RPMI8226 (cell line): ENCODE measurements around the gene PPBP.

Source experiments
- DNase-seq: peaks from one replicate; pipeline ENCODE4 v3.0.0-alpha.2; 2015

Gene PPBP, protein sequence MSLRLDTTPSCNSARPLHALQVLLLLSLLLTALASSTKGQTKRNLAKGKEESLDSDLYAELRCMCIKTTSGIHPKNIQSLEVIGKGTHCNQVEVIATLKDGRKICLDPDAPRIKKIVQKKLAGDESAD

DNA sequence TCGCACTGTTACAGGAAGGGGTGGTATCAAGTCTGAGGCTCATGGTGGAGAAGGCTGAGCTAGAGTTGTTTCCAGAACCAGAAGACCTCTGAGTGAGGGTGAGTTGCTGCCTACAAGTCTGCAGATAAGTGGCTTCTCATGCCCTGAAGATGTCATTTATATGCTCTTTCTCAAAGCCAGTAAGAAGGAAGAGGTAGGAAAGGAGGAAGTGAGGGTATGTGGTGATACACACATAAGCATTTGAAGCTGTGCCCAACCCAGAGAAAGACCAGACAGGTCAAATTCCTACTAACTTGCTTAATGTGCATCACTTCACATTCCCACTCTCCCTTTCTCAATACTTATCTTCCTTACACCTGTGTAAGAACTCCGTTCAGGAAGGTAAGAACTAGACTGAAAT lies at the start of gene PPBP:
TSS of gene PPBP (minus strand) at position 130 of the 400 bp plus-strand sequence. CDS start at position 43, 87 bp downstream.
- DNase-seq: no peak

DNA sequence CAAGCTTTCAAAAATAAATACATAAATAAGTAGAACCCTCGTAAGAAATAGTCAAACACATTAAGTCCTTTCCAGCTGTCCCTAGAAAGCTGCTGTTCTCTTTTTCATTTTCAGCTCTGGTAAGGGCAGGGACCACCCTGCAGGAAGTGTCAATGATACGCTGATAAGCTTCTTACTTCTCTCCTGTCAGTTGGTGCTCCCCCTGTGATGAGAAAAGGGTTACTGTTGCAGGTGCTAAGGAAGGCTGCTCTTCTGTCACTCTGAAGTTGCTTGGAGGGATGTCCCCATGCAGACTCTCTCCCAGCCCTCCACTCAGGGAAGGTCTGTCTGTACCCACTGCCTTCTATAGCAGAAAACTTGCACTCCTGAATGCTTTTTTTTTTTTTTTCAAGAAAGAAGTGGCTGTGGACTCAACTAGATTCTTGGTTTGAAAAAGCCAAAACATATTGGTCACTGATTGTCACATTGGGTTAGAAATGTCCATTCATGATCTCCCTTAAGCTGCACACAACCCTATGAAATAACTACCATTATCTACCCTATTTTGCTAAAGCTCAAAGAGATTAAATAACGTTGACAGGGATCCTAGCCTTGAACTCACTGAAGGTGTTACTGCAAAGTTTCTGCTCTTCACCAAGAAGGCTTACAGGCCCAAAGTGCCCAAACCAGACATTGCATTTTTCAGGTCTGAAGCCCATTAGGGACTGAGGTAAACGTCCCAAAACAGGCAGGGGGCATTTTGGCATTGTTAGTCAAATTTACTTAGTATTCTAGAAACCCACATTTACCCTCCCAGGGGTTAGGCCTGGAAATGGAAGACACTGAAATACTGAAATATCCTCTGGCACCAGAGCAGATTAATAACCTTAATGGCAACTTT lies 49.3 kb upstream of the PPBP start:
- DNase-seq: no peak

DNA sequence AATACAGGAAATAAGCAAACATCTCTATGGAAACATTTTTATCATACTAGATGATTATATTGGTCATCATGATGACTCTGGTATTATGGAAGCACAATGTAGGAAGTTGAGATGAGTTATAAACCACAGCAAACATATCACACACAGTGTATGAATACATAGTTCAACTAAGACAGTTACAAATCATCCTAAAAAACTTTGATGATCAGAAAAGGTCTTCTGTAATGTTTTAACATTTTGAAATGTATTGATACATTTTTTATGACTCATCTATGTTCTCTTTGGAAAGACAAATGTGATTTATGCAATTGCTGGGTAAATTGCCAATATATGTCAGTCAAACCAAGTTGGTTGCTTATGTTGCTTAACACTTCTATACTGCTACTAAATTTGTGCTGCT lies 45.7 kb upstream of the PPBP start:
- no peak for DNase-seq

DNA sequence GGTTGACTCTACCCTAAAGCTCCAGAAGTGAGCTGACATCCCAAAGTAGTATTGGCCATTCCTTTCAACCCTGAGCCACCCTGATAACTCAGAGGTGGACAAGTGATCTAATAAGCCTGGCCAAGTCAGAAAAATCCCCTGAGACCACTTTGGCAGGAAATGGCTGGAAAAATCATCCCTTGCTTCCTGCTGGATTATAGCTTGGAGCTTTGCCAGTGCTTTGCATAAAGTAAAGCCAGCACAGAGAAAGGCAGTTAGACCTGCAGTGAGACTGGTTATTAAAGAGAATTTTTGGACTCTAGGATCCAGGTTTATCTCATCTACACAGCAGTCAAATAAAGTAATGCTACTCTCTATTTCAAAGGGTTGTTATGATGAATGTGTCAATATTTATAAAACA lies 44.1 kb upstream of the PPBP start:
- DNase-seq: no peak

DNA sequence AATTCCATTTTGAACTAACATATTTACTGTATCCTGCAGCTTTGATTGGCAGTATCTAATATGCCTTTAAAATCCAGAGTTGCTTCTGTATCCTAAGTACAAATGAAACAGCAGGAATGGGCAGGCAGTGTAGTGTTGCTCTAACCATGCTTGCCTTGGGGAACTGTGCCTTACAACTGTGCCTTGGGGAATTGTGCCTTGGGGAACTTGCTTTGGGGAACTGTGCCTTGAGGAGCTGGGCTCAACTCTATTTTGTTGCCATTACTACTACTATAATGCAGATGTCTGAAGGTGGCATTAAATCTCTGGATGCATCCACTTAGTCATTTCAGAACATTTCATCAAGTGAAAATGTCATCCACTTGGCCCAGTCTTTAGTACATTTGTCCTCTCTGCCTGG lies 43.6 kb upstream of the PPBP start:
- no peak for DNase-seq

DNA sequence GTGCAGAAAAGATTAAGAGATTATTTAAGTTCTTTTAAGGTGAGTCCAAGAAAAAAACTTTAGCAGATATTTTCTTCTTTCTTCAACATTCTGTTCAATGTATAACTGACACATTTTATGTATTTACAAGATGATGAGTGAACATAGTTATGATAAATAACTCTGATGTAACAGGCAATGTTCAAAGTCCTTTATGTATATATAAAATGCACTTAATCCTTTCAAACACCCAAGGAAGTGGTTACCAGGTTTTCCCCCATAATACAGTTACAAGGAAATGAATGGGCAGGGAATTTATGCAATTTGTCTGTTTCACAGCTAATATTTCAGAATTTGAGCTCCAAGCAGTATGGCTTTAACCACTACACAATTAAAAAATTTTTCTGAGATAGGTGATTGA lies 42.3 kb upstream of the PPBP start:
- DNase-seq: no peak

DNA sequence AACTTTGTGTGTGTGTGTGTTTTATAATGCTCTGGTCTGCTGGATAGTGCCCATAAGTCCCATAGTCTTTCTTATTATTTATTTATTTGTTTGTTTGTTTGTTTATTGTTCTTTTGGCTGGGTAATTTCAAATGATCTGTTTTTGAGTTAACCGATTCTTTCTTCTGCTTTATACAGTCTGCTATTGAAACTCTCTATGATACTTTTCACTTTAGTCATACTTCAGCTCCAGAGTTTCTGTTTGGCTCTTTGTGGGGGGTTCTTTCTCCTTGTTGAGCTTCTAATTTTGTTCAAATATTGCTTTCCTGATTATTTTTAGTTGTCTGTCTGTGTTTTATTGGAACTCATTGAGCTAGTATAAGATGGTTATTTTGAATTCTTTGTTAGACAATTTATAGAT lies 40.5 kb upstream of the PPBP start:
- no peak for DNase-seq

DNA sequence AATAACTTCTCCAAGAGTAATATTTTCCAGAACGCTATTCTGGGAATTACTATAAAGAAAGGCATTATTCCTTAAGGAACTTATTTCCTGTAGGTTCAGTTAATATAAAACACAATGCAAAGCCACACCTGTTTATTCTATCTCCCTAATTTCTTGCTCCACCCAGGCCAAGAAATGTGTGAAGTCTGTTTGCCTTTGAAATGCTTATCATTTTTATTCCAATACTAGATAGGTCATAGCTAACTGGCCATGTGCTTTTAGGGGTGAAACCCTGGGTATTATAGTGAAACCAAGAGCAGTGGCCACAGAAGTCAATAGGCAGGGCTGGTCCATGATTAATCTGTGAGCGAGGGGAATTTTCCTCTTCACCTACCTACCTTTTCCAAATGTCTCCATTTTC lies 35.7 kb upstream of the PPBP start:
- no peak for DNase-seq

DNA sequence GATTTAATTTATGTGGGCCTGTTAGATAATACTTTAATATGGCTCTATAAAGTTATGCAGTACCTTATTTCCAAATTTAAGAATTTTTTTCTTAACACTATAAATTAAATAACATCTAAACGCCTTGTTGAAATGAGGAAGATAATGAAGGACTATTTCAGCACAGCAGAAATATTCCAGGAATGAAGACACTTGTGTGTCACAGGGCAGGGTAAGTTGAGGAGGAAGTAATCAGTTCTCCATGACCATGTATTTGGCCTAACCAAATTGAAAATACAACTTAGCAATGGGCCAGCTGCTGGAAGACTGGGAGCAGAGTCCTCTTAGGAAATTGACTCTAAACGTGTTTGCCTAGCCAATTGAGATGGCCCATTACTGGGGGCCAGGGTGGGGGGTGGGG lies 33.6 kb upstream of the PPBP start:
- no peak for DNase-seq

DNA sequence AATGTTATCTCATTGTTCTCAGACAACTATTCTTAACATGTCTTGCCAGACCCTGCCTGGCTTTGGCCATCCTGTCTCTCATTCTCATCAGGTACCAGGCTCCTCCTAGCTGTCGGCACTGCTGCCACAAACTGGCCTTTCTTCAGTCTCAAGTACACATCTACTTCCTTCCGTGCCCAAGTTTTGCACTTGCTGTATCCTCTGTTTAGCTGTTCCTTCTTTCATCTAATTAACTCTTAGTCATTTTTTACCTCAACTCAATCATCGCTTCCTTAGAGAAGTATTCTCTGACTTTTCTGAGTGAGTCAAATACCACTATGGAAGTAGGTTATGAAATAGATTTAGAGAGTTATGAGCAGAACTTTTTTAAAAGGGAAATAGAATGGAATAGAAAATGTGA lies 30.8 kb upstream of the PPBP start:
- DNase-seq: no peak

DNA sequence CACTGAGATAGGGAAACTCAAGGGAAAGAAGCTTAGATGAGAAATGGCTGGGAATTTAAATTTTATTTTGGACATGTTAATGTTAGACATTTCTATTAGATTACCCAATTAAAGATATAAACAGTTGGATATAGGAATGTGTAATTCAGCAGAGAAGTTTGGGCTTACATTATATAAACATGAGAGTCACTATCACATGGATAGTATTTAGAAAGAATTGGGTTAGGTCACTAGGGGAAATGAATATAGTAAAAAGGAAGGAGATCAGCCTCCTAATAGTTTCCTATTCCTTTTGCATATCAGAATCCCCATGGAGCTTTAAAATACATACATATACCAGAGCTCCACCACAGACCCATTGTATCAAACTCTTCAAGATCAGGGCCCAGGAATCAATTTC lies 30.1 kb upstream of the PPBP start:
- no peak for DNase-seq

DNA sequence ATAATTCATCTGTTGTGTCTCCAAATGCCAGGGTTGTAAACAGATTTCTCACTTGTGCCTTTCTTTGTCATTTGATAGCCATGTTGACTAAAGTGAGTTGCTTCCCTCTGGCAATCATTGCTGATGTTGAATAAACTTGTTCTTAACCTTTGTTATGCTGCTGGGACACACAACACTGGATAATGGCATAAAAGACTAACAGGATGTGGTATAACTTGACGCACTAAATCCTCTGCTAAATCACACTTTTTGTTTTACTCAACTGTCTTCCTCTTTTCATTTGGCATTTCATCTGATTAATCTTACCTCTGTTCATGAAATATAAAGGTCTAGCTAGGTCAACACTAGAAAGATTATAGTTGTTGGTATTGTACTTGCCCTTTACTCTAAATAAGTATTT lies 28.1 kb upstream of the PPBP start:
- DNase-seq: no peak

DNA sequence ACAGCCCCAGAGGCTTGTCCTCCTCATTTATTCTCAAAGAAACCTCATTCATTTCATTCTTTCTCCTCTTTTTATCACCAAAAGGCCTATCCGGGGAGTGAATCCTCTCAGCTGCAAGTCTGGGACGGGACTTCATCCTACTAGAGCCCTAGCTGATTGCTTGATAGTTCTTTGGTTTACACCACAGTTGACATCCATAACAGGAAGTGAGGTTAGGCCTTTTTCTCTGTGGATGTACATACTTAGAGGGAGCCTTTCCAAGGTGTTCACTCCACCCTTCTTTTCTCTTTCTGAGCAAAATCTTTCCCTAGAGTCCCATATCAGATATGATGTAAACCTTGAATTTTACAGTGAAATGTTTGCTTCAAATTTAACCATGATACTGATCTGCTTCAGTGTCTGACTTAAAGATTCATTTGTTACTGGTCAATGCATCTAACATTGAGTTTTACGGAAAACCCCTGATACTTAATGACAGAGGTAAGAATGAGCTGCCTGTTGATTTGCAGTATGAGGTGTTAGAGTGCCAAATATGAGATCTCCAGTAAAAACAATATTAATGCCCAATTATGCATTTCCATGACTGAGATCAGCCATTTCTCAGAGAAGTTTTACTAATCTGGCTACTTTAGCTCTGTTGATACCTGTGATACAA lies 27.3 kb upstream of the PPBP start:
- DNase-seq: no peak

DNA sequence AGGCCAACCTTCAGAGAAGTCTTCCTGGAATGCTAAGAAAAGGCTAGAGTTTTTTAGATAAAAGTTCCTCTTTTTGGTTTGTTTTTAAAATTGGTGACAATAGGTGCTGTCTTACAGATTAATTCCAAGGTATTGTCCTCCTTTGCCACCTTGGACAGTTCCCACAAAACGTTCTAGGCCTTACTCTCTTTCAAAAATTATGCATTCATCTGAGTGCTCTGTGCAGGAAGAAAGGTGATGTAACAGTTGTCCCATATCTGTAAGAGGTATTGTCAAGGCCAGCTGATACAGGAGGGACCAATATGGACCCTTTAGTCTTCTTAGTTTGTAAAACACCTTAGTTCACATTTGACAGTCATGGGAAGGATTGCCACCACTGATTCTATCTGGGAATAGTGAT lies 26.3 kb upstream of the PPBP start:
- no peak for DNase-seq

DNA sequence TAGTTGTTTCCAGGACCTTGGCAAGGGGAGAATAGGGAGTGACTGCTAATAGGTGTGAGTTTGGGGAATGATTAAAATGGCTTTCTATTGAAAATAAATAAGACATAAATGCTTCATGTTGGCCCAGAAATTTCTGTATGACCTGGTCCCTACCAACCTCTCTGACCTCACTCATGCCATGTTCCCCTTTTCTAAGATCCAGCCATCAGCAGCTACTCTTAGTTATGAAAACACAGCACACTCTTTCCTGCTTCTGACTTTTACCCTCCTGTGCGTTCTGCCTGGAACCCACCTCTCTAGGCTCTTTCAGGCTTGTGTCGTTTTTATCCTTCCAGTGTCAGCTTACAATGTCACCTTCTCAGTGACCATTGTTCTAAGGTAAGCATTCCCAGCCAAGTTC lies 25.3 kb upstream of the PPBP start:
- DNase-seq: no peak

DNA sequence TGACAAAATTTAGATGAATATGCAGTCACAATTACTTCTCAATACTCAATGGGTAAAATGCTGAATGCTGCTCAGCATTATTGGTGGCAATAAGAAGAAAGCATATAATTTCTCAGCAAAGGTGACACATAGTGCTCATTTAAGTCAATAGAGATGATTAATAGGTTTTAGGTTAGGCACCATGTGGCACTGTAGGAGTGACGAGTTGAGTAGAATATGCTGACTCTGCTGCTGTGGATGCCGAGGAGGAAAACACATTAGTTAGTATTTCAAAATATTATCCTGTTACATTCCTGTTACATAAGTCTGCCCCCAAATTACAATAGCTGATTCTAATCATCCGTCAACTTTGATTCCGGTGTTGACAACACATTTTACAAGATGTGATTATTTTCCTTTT lies 24.1 kb upstream of the PPBP start:
- DNase-seq: no peak

DNA sequence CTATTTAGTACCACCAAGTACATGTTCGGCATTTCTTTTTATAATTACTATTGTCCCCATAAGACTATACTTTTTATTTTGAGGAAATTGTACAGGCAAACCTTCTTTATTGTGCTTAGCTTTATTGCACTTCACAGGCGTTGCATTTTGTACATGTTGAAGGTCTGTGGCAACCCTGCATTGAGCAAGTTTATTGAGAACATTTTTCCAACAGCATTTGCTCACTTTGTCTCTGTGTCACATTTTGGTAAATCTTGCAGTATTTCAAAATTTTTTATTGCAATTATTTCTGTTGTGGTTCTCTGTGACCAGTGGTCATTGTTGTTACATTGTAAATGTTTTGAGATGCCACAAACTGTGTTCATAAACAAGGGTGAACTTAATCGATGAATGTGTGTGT lies 21.3 kb upstream of the PPBP start:
- DNase-seq: no peak

DNA sequence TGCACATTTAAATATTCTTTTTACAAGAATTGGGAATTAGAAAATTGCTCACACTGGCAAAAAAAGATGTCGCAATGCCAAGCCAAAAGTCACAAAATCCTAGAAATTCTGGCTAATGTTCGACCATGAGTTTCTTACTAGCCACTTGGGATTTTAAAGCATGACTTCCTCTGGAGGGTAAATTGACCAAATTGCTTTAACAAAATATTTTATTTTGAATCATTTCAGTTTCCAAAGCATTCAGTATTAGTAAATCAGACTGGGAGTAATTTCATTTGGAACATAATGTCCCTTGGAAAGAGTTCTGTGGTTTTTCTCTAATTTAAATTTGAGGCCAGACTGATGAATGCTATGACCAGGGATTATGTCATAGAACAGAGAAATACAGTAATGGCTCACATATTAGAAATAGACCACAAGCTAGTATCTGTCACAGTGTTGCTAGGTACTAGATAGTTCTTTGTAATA lies 18.1 kb upstream of the PPBP start:
- DNase-seq: no peak

DNA sequence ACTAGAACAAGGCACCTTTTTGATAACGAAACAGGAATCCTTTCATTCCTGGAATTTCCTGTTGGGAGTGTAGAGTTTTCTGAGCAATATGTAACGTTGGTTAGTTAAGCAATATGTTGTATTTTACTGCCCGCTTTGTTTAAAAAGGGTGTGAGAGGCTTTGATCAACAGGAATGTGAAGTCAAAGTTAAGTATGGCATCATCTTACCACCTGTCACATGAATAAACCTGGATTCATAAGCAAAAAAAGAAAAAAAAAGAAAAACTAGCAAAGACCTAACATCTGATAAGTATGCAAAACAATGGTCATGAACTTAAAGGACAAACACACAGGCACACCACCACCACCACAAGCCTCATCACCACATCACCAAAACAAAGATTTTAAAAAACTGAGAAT lies 17.5 kb upstream of the PPBP start:
- no peak for DNase-seq

DNA sequence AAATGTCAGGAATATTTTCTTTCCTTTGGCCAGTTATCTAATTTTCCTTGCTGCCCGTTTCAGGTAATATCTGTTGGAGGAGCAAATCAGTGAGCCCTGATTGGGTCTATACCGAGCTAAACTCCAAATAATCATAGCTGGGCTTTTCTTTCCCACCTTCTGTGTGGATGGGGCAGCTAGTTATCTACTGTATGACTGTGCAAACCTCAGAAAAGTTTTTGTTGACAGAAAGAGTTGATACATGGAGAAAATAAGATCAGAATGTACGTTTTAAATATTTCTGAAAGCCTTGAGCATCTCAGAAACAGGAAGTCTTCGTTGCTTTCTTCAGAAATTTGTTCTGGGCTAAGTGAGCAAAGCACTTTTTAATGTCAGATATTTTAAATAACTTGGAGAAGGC lies 16.7 kb upstream of the PPBP start:
- no peak for DNase-seq

DNA sequence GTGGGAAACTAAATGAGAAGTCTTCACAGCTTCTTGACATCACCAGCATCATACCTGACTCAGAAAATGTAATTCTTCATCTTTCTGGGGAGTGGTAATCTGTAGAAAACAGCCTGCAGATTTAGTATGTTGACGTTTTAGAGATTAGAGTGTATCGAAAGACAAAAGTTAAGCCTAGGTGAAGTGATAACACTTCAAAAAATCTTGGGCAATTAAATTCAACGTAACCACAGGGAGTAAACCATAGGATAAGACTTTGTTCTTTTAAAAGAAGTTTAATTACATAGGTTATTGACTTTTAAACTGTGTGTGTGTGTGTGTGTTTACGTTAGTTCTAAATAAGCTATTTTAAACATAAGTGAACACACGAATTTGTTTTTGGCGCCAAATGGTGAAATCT lies 12.3 kb upstream of the PPBP start:
- no peak for DNase-seq

DNA sequence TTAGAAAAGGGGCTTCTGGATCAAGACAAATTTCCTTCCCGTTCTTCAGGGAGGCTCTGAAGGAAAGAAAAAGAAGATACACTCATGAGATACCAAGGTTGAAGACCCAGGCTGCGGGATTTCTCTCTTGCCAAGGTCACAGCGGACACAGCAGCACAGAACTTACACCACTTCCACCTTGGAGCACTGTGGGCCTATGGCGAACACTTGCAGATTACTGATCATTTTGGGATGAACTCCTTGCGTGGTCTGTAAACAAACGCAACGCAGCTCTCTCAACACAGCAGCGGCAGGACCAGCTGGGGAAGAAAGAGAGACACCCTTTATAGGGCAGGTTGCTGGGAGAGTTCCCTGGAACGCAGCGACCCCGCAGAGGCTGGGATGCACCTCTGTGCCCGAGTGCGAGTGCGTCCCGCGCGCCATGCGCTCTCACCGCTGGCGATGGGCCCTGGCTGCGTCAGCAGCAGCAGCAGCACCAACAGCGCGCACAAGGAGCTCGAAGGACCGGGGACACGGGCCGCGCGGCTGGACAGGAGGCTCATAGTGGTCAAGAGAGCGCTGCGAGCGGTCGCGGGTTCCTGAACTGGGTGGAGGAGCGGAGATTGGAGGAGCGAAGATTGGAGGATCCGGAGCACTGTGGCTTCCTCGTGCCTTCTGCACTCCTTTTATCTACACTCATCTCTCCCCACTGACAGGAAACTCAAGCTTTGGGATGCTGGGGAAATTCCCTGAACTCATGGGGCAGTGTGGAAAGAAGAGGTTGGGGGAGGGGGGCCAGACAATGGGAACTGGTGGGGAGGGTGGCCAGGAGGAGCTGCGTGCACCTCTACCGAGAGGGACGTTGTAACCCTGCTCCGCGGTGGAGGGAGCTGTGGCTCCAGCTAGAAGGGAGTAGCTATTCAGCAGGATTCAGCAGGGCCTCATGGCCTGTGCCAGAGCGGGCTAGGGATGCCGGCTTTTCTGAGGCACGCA lies 10.3 kb upstream of the PPBP start, which contains the start of gene CXCL5:
TSS of gene CXCL5 (minus strand) at position 638 of the 972 bp plus-strand sequence. CDS start at position 542, 96 bp downstream.
- DNase-seq: no peak

DNA sequence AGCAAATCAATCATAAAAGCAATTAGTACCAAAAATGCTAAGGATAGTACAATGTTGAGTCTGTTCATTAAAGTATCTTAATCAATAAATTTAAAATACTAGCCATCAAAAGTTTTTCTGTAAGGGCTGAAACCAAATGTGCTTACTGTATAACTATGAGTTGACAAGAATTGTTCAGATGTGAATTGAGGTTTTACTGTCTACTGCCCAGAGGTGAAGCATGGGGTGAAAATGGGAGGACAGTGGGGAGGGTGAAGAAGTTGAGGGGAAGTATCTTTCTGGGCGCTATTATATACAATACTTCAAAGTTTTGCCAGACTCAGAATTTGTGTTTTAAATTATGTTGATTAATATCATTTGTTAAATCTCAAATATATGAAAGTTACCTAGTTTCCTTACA lies 4.1 kb upstream of the PPBP start:
- DNase-seq: no peak
